HG02759 (cell line): ENCODE measurements around the gene CHKB.
"Not testable (repeated sequence)": the region's sequence is repeated elsewhere in the genome, so short reads cannot be mapped to it uniquely, and the experiment has no call there.

Experiments
- ATAC-seq: cut with Tn5 transposase; IDR thresholded peaks from one replicate; pipeline ENCODE4 v1.9.1; 2021; ENCODE audit warnings: mild to moderate bottlenecking, moderate library complexity; ENCODE audit not compliant: unreplicated experiment

Gene CHKB, protein sequence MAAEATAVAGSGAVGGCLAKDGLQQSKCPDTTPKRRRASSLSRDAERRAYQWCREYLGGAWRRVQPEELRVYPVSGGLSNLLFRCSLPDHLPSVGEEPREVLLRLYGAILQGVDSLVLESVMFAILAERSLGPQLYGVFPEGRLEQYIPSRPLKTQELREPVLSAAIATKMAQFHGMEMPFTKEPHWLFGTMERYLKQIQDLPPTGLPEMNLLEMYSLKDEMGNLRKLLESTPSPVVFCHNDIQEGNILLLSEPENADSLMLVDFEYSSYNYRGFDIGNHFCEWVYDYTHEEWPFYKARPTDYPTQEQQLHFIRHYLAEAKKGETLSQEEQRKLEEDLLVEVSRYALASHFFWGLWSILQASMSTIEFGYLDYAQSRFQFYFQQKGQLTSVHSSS

DNA sequence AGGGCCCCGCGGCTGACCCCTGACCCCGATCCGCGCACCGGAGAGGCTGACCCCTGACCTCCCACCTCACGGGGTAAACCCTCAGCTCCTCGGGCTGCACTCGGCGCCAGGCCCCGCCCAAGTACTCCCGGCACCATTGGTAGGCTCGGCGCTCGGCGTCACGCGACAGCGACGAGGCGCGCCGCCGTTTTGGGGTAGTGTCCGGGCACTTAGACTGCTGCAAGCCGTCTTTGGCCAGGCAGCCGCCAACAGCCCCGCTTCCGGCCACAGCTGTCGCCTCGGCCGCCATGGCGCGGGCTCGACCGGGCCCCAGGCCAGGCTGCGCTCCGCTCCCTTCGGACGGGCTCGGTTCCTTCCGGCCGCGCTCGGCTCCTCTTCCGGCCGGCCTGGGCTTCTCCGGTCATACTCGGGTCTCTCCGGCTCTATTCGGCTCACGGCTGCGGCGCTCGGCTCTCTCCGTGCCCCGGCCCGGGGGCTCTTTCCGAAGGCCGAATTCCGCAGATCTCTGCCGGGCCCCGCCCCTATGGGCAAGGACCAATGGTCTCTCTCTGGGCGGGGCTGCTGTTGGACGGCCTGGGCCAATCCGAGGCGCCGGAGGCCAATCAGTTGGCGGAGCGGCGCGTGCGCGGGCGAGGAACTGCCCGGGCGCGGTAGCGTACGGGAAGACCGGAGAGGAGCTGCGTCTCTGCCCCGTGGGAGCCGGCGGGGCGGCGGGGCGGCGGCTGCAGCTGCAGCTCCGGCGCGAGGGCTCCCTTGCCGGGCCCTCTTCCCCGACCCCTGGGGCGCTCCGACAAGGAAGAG, at the start of gene CHKB:
TSS of gene CHKB (minus strand) at position 357 of the 801 bp plus-strand sequence. CDS start at position 289, 68 bp downstream.
- ATAC-seq = peak; percentile 88

DNA sequence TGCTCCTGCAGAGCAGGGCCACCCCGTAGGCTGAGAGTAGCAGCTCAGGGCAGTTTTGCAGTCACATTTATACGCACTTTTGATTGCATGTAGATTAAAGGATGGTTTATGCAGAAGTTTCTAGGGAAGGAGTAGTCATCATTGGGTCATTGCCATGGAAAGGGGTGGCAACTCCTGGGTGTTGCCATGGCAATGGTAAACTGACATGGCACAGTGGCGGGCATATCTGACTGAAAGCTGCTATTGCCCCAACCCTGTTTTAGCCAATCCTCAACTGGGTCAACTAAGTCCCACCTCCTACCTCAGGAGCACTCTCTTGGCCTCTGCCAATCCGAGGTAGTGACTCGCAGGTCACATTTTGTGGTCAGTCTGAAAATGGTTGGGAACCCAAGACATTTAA, 47.7 kb upstream of the CHKB start:
- ATAC-seq = no peak

DNA sequence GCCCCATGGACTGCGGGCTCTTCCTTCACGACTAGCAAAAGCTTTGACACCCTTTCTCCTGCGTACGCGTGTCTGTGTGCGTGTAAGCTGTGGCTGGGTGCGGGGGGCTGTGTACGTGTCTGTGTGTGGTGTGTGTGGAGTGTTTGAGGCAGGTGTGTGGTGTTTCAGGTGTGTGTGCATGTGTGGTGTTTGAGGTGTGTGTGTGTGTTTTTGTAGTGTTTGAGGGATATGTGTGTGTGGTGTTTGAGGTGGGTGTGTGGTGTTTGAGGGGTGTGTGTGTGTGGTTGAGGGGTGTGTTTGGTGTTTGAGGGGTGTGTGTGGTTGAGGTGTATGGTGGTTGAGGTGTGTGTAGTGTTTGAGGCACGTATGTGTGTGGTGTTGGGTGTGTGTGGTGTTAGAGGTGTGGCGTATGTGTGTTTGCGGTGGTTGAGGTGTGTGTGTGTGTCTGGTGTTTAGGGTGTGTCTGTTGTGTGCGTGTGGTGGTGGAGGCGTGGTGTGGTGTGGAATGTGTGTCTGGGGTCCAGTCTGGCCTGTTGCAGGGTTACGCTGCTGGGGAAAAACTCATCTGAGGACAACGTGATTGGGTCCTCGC, 46.0 kb upstream of the CHKB start:
- ATAC-seq = no peak

DNA sequence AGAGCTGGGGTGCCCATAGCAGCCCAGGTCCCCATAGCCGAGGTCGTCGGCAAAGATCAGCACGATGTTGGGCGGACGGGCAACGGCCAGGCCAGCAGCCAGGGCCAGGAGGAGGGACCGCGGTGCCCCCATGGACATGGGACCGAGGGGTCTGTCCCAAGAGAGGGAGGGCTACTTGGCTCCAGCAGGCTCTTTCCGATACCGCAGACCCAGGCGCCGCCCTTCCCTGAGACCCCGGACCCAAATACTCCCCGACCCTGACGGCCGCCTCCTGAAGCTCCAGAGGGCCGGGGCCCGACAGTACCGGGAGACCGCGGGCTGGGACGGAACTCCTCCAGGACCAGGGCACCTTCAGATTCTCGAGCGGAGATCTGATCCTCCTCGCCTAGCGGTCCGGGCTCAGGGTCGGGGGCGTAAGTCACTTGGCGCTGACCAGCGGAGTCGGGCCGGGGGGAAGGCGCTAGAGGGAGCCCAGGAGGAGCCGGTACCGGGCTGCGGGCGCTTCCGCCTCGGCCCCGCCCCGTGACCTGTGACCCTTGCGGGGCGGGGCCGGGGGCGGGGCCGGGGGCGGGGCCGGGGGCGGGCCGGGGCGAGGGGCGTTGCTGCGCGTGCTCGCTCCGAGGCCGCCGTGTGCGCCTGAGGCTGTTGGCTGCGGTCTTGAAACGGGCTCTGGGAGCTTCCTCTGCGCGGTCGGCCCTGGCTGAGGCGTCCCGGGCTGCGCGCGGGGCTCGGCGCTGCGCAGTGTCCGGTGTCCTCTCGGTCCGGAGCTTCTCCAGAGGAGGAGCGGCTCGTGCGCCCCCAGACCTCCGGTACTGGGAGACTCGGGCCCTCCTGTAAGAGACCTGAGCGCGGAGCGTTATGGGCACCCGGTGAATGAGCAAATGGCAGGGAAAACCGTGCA, 45.2 kb upstream of the CHKB start, which contains the start of gene ARSA:
TSS of gene ARSA (minus strand) at position 511 of the 901 bp plus-strand sequence. CDS start at position 138, 373 bp downstream.
- peak; percentile 83 for ATAC-seq

DNA sequence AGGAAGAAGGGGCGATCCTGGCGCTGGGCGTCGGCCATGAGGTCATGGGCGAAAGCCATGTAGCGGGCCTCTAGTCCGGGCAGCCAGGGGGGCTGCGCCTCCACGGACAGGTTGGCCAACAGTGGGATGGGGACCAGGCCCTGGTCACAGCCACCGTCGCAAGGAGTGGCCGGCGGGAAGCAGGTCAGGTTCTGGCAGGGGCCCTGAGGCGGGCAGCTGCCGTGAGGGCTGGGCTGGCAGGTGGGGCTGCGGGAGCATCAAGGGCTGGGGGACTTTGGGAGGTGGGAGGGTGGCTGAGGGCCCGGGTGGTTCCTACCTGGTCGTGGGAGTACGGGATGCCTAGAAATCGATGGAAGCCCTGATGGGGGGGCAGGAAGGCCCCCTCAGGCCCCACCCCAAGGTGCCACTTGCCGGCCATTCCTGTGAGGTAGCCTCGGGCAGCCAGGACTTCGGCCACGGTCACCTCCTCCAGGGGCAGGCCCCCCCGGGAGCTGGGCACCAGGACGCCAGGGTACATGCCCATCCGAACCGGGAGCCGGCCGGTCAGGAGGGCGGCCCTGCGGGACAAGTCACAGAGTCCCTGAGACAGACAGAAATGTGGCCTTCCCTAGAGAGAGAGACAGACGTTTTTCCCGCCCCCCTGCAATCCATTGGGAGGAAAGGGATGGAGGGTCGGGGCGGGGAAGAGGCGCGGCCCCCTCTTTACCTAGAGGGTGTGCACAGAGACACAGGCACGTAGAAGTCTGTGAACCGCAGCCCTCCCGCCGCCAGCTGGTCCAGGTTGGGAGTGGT, 44.4 kb upstream of the CHKB start:
- no peak for ATAC-seq

DNA sequence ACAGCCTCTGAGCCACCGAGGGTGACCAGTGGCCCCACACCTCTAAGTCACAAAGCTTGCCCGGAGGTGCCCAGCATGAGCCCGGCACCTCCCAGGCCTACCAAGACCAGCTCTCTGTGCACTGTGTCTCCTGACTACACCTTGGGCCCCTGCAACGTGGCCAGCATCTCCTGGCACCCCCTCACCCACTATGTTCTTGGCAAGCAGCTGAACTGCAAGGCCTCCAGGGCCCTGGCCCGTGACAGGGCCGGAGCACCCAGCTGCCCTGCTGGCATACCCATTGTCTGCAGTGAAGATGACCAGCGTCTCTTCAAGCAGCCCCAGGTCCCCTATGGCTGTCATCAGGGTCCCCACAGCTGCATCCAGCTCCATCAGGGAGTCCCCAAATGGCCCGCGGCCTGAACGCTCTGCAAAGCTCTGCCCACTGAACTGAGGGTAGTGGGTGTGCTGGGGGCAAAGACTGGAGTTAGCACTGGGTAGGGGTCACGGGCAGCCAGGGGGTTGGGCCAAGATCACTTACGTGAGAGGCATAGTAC, 43.7 kb upstream of the CHKB start:
- ATAC-seq = no peak

DNA sequence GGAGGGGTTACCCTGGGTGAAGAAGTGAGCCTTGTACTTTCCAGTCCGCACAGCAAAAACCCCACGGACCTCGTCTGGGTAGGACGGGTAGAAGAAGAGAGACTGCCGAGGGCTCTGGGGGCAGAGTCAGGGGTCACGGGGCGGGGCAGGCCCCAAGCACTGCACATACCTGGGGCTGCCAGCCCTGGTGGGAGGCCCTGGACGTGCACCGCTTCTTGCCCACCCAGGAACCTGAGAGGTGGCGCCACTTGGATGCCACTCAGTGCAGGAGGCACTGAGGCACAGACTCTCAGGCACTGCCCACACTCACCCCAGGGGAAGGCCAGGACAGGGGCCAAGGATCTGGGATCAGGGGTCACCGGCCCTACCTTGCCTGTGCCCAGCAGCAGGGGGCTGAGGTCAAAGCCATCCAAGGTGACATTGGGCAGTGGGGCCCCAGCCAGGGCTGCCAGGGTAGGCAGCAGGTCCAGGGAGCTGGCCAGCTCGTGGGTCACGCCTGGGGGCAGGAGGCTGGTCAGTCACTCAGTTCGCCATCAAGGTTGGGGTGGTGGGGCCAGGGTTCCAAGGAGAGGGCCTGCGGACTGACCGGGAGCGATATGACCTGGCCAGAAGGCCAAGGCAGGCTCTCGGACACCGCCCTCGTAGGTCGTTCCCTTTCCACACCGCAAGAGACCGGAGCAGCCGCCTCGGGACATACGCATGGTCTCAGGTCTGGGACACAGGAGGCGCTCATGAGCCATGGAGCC, 43.1 kb upstream of the CHKB start:
- no peak for ATAC-seq

DNA sequence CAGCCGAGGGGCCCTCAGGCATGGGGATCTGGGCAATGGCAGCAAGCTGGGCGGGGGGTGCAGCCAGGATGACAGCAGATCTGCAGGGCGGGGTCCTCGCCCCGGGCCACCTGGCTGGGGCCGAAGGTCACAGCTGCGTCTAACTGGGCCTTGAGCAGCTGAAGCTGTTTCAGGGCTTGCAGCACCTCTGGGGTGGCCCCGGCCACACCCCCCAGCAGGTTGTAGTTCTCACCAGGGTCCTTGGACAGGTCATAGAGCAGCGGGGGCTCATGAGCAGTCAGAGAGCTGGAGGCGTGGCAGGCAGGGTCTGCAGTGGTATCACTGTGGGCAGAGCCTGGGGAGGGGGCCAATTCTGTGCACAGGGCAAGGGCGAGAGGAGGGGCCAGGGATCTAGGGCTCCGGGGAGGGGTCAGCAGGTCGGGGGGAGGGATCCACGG, 42.5 kb upstream of the CHKB start:
- no peak for ATAC-seq

DNA sequence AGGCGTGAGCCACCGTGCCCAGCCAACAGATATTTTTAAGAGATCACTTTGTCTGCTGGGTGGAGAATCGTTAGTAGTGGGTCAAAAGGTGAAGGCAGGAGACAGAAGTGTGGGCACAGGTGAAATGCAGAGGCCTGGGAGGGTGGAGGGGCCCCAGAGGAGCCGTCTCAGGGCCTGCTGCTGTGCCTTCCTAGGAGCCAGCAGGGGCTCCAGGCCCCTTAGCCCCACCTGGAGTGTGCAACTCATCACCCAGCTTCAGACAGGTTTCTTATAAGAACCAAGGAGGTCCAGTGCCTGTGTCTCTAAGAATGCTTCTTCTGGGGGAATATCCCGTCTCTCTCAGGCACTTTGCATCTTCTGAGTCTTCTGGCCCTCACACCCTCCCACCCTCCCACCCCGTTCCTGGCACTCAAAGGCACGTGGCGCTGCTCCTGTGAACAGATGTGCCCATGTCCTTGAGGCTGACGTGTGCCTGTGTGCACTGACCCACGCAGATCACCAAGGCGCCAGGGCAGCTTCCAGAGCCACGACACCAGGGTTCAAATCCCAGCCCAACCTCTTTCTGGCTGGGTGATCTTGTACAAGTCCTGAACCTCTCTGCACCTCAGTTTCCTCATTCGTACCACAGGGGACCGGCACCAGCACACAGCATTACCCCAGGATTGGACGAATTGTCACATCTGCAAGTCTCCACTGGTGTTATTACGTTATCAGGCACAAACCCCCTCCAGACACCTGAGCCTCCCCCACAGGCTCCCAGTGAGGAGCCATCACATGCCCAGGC, 41.9 kb upstream of the CHKB start:
- no peak for ATAC-seq

DNA sequence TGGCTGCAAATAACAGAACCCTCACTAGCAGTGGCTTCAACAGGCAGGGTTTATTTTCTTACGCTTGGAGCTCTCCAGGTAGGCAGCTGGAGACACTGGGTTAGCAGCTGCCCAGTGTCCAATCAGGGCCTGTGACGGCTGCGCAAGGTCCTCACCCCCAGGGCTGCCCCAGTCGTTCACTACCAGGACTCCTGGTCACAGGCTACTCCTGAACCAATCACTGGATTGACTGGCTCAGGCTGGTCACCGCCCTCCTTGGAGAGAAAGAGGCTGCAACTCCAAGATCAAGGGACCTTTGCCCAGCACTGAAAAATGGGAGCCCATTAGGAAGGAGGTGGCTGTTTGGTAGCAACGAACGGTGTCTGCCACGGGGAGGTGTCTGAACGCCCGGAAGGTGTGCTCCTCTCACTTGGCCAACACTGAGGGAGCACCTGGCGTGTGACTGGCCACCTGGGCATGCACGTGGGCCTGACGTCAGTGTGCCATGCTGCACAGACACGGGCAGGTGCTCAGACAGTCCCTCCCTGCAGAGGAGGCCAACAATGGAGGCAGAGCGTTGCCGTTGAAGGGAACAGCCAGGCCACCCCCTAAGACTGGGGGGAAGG, 40.2 kb upstream of the CHKB start:
- no peak for ATAC-seq

DNA sequence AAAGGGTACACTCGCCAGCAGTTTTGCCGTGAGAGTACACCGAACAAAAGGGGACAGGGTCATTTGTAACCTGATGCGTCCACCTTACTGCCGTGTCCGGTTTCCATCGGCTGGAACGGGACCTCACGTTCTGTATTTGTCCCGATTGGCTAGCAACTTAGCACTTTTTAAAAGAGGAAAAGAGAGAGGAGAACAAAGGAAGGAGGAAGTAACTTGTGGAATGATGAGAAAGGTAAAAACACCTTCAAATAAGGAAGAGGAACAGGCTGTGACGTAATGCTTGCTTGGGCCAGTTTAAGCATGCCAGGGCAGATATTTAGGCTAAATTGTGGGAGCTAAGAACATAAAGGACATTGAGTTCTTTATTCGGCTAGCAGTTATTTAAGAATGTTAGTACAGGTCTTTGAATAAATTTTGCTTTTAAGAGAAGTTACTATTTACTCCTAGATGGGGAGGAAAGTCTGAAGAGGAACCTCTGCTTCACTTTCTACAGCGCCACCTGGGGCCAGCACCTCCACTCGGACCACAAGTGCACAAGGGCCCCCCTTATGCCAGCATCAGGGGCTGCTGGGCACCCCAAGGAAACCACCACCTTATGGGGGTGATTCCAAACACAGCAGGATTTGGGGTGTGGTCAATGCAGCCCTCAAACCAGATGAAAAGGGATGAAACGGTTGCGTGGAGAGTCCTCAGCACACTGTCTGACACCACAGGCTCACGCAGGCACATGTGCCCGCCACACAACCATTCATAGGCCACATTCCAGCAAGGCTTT, 39.5 kb upstream of the CHKB start:
- ATAC-seq = no peak

DNA sequence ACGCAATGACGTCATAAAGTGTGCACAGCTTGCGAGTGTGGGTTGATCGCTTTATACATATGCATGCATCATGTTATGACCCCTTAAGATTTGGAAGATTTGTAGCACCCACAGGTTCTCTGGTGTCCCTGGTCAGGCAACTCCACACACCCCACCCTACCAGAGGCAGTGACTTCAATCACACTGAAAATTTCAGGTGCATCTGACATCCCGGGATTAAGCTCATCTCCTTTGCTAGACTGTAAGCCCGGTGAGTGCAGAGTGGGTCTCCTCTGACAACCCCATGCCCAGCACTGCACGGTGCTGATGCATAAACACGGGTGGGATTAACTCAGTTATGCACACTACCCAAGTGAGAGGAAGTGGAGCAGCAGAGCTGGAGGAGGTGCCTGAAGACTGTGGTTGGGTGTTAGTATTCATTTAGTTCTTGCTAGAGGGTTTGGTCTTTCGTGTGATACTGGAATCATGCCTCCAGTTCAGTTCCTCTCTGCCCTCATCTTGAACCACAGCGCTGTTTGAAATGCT, 38.8 kb upstream of the CHKB start:
- peak; percentile 41 for ATAC-seq

DNA sequence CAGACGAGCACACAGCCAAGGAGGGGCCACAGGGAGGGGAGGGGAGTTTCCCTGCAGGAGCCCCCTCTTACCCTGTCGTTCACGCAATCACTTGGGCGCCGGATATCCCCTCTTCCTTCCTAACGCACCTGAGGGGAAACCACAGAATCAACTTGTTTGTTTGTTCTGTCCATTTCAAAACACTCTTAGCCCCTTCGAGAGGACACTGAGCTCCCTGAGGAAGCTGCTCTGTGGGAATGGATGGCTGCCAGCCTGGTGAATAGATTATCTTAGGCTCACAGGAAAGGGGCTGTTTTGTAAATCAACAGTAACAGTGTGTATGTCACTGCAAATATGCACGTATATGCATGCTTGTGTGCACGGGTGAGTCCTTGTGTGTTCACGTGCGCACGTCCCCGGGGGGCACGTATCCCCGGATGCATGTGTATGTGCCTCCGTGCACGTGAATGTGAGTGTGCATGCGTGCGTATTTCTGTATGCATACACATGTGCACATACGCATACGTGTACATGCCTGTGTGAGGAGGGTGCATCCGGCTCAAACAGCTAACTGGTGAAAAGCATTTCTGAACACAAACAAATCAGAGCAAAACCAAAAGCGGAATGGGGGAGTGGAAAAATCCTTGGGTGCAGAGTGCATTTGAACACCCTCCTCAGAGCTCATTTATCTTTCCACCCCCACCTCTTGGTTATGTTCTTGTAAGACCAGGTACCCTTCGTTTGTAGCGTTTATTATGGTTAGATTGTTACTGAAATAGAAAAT, 38.1 kb upstream of the CHKB start:
- peak; percentile 64 for ATAC-seq

DNA sequence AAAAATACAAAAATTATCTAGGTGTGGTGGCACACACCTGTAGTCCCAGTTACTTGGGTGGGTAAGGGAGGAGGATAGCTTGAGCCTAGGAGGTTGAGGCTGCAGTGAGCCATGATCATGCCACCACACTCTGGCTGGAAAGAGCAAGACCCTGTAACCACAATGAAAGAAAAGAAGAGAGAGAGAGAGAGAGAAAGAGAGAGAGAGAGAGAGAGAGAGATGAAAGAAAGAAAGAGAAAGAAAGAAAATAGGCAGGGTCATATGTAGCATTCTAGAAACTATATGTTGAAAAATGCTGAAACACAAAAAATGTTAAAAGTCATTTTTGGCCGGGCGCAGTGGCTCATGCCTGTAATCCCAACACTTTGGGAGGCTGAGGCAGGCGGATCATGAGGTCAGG, 31.6 kb upstream of the CHKB start:
- not testable (repeated sequence) for ATAC-seq

DNA sequence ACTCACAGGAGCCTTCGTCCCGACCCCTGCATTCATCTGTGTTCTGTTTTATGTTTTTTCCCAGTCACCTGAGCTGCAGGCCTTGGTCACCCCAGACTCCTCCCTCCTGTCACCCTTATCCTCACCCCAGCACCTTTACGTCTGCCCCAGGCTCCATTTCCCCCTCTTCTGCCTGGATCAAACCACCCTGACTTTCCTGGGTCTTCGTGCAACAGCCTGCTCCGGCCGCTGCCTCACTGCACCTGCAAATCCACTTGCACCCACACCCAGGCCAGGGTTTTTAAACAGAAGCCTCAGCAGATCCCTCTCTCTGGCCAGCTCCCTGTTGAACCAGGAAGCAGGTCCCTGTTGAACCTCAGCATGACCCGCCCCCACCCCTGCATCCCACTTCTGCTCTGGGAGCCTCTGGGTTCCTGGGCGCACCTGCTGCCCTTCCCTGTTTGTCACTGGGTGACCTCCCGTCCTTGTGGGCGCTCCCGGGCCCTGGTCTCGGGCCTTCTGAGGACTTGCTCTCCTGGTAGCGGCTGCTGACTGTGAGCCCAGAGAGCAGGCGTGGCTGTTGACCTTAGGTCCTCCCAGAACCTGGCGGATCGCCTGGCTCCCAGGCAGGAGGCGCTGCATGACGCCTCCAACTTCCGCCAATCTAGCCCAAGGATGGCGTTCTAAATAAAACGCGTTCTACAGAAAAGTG, 30.8 kb upstream of the CHKB start:
- no peak for ATAC-seq
